ENCODE data around the gene TRMO.

Gene TRMO

DNA sequence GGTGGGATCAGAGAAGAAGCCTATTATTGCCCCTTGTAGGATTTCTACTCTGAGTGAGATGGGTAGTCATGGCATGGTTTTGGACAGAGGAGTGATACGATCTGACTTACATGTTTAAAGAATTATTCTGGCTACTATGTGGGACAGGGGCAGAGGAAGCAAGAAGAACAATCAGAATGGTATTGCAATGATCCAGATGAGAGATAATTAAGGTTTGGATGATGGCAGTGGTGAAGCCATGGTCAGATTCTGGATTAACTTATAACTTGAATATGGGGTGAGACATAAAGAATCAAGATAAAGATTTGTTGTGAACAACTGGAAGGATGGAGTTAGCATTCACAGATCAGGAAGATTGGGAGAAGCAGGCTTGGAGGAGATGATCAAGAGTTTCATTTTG, 19.0 kb upstream of the TRMO start:
- no peak for DNase-seq
- peaks cover 48% of the 10 kb centered on the region for H3K27me3 ChIP-seq (replicated peaks)
- no peak overlapping the region for H3K27ac ChIP-seq
- no peak overlapping the region for H3K4me3 ChIP-seq (ENCODE audit: low read depth, low read length)
- in situ Hi-C loops (cut with HindIII; ENCODE audit: low pct_ligation_motif_present, low sequenced_read_pairs) = no loop called here
- H3K36me3 ChIP-seq (replicated peaks) = no peaks in the 10 kb centered on the region
- TF ChIP-seq, protein P1, sequence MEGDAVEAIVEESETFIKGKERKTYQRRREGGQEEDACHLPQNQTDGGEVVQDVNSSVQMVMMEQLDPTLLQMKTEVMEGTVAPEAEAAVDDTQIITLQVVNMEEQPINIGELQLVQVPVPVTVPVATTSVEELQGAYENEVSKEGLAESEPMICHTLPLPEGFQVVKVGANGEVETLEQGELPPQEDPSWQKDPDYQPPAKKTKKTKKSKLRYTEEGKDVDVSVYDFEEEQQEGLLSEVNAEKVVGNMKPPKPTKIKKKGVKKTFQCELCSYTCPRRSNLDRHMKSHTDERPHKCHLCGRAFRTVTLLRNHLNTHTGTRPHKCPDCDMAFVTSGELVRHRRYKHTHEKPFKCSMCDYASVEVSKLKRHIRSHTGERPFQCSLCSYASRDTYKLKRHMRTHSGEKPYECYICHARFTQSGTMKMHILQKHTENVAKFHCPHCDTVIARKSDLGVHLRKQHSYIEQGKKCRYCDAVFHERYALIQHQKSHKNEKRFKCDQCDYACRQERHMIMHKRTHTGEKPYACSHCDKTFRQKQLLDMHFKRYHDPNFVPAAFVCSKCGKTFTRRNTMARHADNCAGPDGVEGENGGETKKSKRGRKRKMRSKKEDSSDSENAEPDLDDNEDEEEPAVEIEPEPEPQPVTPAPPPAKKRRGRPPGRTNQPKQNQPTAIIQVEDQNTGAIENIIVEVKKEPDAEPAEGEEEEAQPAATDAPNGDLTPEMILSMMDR (IDR thresholded peaks at IDR 0.05; ENCODE audit: low read depth, low read length, missing control alignments) = no peak

DNA sequence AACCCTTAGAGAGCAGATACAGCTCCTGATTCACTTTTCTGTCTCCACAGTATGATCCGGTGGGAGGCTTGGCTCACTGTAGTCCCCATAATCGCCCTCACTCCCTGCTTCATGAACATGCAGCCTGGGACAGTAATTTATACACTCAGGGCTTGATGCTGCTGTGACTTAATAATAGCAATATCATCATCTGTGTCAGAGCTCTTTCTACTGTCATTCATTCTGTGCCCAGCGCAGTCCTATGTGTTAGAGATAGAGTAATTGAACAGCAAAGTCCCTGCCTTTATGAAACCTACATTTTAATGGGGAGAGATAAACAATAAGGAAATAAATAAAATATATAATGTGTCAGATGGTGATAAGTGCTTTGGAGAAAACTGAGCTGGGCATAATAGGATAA, 18.4 kb upstream of the TRMO start:
- in situ Hi-C loops (cut with HindIII; ENCODE audit: low pct_ligation_motif_present, low sequenced_read_pairs) = no loop called here
- Histone ChIP-seq H3K36me3 (replicated peaks) (no peaks in the 10 kb centered on the region), H3K4me3 (ENCODE audit: low read depth, low read length) (no peak overlapping the region), H3K27ac (no peak overlapping the region), H3K27me3 (replicated peaks) (peaks cover 48% of the 10 kb centered on the region)
- no peak for DNase-seq
- TF ChIP-seq, protein P1 (IDR thresholded peaks at IDR 0.05; ENCODE audit: low read depth, low read length, missing control alignments) = no peak

DNA sequence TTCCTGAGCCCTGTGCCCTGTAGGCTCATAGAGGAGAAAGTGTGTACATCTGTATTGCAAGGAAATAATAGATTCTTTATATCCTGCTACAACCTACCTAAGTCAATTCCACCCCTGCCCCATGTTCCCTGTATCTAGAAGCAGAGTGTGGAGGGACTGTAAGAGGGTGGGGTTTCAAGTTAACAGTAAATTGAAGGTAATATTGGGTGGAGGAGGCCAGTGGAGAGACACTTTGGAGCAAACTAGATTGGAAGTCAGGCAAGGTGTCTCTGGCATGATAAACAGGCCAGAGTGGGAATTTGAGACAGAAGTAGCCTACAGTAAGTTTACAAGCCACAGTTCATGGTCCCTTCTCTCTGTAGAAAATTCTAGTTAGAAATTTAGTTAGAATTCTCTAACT, 17.9 kb upstream of the TRMO start:
- no peak for DNase-seq
- in situ Hi-C loops (cut with HindIII; ENCODE audit: low pct_ligation_motif_present, low sequenced_read_pairs) = no loop called here
- TF ChIP-seq, protein P1 (IDR thresholded peaks at IDR 0.05; ENCODE audit: low read depth, low read length, missing control alignments) = no peak
- Histone ChIP-seq H3K27me3 (replicated peaks) (peaks cover 49% of the 10 kb centered on the region), H3K27ac (no peak overlapping the region), H3K4me3 (ENCODE audit: low read depth, low read length) (no peak overlapping the region), H3K36me3 (replicated peaks) (no peaks in the 10 kb centered on the region)

DNA sequence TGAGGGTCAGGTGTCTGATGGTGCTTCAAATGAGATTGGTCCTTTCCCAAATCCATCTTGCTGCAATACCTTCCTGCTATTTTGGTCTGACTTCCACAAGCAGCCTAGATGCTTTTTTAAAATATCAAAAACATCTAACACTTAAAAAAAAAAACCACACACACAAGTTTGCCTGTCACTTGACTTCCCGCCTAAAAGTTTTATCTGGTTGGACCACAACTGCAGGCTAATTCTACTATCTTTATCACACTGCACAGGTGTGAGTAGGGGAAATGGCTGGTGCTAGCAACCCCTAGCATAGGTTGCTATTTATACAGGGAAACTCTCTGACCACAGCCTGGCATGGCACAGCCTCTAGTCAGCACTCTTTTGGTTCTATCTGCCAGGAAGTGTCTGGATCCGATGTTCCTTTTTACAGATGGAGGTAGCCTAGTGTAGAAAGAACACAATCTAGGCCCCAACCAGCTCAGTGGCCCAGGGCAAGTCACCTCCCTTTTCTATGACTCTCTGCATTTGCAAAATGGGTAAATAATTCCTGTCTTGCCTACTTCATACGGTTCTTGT, 15.9 kb upstream of the TRMO start, which contains the start of gene HEMGN:
HEMGN (minus strand) TSS at position 92 of the 564 bp plus-strand sequence; CDS start at position 56, 36 bp downstream.
- H3K27ac ChIP-seq = no peak within 1 kb of the TSS
- in situ Hi-C loops (cut with HindIII; ENCODE audit: low pct_ligation_motif_present, low sequenced_read_pairs) = no loop called here
- no peaks in the 10 kb centered on the region for H3K36me3 ChIP-seq (replicated peaks)
- TF ChIP-seq, protein P1 (IDR thresholded peaks at IDR 0.05; ENCODE audit: low read depth, low read length, missing control alignments) = no peak
- peaks cover 37% of the 10 kb centered on the region for H3K27me3 ChIP-seq (replicated peaks)
- H3K4me3 ChIP-seq (ENCODE audit: low read depth, low read length) = no peak within 1 kb of the TSS
- DNase-seq = no peak

DNA sequence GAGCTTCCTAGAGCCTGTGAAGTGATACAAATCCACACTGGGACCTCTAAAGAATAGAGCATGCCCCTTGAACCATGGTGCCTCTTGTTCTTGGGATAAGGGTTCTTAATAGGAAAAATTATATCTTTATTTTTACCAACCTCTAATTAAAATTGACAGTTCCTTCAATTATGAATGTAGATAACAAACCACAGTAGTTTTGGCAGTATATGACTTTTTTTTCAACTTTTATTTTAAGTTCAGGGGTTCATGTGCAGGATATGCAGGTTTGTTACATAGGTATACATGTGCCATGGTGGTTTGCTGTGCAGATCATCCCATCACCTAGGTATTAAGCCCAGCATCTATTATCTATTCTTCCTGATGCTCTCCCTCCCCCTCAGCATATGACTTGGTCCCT, 14.7 kb upstream of the TRMO start:
- no peak for DNase-seq
- in situ Hi-C loops (cut with HindIII; ENCODE audit: low pct_ligation_motif_present, low sequenced_read_pairs) = no loop called here
- Histone ChIP-seq H3K27ac (no peak overlapping the region), H3K4me3 (ENCODE audit: low read depth, low read length) (no peak overlapping the region), H3K36me3 (replicated peaks) (no peaks in the 10 kb centered on the region), H3K27me3 (replicated peaks) (peaks cover 30% of the 10 kb centered on the region)
- TF ChIP-seq, protein P1 (IDR thresholded peaks at IDR 0.05; ENCODE audit: low read depth, low read length, missing control alignments) = no peak

DNA sequence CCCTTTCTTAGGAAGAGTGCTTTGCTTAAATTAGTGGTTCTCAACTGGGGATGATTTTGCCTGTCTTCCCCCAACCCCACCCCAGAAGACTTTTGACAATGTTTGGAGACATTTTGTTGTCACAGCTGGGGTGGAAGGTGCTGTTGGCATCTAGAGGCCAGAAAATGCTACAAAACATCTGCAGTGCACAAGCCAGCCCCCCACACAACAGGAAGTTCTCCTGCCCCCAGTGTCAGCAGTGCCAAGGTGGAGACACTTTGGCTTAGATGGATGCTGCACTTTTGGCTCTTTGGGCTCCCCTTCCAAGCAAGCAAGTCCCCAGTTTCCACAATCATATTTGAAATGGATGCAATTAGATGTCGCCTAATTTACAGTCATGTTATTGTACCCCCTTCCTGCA, 13.0 kb upstream of the TRMO start:
- no peak overlapping the region for H3K4me3 ChIP-seq (ENCODE audit: low read depth, low read length)
- peaks cover 21% of the 10 kb centered on the region for H3K27me3 ChIP-seq (replicated peaks)
- H3K36me3 ChIP-seq (replicated peaks) = no peaks in the 10 kb centered on the region
- in situ Hi-C loops (cut with HindIII; ENCODE audit: low pct_ligation_motif_present, low sequenced_read_pairs) = no loop called here
- no peak overlapping the region for H3K27ac ChIP-seq
- TF ChIP-seq, protein P1 (IDR thresholded peaks at IDR 0.05; ENCODE audit: low read depth, low read length, missing control alignments) = no peak
- DNase-seq = no peak
